ENCODE data around the gene ATP5MG.

Gene ATP5MG

DNA sequence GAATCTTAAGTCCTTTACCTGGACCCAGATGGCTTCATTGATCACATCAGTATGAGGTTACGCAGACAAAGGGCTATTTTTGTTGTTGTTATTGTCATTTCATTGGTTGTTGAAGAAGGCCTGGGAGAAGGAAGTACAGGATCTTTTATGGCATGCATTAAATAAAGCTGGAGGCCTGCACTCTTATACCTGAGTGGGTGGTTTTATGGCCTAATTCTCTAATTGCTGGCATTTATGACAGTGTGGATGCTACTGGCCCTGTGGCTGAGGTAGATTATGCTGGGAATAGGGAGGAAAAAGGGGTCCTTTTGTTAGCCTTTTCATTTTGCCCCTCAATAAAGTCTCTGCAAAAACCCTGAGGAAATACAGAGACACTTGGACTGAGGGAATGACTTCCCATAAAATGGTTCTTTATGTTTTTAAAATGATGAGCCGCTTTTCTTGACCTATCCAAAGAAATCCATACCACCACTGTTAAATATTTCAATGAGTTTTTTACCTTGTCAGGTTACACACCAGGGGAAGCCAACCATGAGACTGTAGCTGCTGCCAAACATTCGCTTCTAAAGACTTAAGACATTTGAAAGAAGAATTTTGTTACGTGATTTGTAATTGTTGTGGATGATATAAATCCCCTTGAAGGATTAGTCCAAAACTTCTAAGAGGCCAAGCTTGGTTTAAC, 41.6 kb downstream of the ATP5MG start:
- no peak for DNase-seq

DNA sequence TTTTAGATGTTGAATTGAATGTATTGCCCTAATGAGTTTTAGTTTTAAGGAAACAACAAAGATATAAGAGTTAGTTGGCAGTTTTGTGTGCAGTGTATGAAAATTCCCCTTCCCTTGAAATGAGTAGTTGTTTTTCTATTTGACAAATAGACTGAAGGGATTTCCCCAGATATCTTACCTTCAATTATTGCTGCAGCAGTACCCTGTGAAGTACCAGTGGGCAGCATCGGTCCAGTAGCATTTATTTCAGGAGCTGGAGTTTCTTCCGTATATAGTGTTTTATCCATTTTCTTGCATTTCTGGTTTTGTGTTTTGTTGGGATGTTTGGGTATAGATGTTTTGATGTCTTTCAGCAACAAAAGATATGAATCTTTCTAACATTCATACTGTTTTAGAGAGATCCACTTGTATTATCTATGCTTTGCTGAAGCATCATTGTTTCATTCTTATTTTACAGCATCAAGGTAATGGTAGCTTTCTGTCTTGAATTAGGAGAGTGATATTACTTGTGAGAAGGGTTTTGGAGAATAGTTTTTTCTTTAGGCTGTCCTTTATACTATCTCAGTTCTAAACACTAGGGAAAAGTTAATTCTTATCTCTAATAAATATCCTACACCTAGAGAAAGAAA, 42.3 kb downstream of the ATP5MG start:
- DNase-seq = no peak

DNA sequence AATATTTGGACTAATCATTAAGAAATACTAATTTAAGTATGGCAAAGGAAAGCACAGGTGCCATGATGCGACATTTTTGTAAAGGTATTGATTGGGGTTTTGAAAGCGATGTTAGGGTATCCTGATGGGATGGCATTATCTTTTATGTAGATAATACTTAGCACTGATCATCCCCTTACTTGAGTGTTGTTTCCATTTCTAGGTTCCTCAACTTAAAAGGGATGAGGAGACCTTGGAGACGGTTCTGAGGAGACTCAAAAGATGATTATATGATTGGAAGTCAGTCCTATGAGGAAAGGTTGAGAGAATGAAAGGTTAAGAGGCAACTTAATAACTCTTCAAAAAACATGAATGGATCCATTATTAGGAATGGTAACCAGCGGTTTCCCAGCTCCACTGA, 46.0 kb downstream of the ATP5MG start:
- DNase-seq = no peak

DNA sequence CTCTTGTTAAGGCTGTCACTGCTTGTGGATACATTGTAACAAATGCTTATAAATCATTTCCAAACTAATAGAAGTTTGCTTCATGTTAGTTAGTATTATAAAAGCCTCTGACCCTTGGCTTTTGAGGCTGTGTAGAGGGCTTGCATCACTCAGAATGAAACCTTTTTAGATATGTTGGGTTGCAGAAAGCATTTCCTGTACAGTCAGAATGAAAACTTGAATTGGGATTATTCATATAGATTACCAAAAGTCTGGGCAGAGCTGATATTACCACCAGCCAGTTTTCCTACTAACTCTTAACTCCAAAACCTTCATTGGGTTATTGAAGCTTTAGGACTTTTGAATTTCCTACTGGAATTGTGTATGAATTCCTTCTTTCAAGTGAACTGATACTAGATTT, 46.9 kb downstream of the ATP5MG start:
- no peak for DNase-seq

DNA sequence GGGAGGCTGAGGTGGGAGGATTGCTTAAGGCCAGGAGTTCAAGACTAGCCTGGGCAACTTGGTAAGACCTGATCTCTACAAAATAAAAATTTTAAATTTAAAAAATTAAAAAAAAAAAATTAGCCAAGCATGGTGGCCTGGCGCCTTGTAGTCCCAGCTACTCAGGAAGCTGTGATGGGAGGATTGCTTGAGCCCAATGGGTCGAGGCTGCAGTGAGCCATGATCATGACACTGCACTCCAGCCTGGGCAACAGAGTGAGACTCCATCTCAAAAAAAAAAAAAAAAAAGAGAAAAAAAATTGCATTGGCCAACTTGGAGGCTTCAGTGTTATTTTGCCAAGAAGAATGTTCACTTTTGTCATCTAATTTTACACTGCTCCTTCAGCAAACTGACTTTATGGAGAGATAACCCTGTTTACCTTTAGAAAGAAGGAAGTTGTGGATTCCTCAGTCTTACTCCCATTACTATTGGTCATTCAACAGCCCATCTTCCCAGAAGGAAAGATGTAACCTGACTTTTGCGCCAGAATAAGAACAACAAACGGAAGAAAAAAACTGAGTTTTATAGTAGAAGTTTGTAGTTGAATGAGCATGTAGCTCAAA, 48.0 kb downstream of the ATP5MG start:
- no peak for DNase-seq

DNA sequence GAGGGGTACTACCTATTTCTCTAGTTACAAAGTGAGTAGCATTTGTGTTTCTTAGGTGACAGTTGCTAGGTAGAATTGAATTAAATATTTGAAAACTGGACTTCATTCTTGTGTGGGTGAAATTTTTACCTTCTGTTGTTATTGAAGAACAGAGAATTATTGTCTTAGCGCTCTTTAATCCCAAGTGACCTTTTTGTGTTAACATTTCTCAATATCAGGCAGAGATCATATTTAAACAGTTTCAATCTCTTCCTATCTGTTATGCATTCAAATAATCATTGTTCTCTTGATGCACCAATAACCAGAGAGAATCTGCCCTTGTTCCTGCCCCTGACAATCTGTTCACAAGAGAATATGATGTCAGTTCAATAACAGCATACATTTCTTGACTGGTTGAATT, 49.0 kb downstream of the ATP5MG start:
- DNase-seq = no peak
